Trophoblast cell (in vitro differentiated cells and primary cell): ENCODE results near the gene BTBD9.

Experiments
- DNase-seq, 2 donors: peaks; one replicate each; pipeline ENCODE4 v3.0.0-alpha.2; 2016
- H2AFZ ChIP-seq: 2 replicates; pipeline ENCODE4 v1.6.1; 2013; ENCODE audit warnings: low read length, moderate library complexity, mild to moderate bottlenecking; ENCODE audit not compliant: insufficient read depth, poor library complexity
- H2AK5ac ChIP-seq: 2 replicates; pipeline ENCODE4 v1.6.1; 2013; ENCODE audit warnings: mild to moderate bottlenecking, low read length
- H2BK120ac ChIP-seq: 2 replicates; pipeline ENCODE4 v1.6.1; 2013; ENCODE audit warnings: low read length, mild to moderate bottlenecking, moderate library complexity; ENCODE audit not compliant: insufficient read depth, poor library complexity
- H2BK12ac ChIP-seq: 2 replicates; pipeline ENCODE4 v1.6.1; 2013; ENCODE audit warnings: mild to moderate bottlenecking, low read length, moderate library complexity
- H2BK5ac ChIP-seq: 2 replicates; pipeline ENCODE4 v1.6.1; 2013; ENCODE audit warnings: low read length, low read depth, moderate library complexity, mild to moderate bottlenecking; ENCODE audit not compliant: poor library complexity
- H3K14ac ChIP-seq: 2 replicates; pipeline ENCODE4 v1.6.1; 2013; ENCODE audit warnings: mild to moderate bottlenecking, low read length
- H3K18ac ChIP-seq: 2 replicates; pipeline ENCODE4 v1.6.1; 2013; ENCODE audit warnings: mild to moderate bottlenecking, low read length
- H3K23ac ChIP-seq: 2 replicates; pipeline ENCODE4 v1.6.1; 2013; ENCODE audit warnings: low read length
- H3K27ac ChIP-seq: 2 replicates; pipeline ENCODE4 v1.5.1; 2013; ENCODE audit warnings: low read depth, mild to moderate bottlenecking, inconsistent platforms, low read length, moderate library complexity
- H3K27me3 ChIP-seq: 2 replicates; pipeline ENCODE4 v1.6.1; 2013; ENCODE audit warnings: inconsistent platforms, mild to moderate bottlenecking, low read length, moderate library complexity; ENCODE audit not compliant: insufficient read depth
- H3K36me3 ChIP-seq, 2 experiments: 1 replicate in 1 of 2; 2 replicates in 1 of 2; pipeline ENCODE4 v1.6.1; 2013; ENCODE audit warnings: low read length in 2 of 2, mild to moderate bottlenecking in 2 of 2, moderate library complexity in 1 of 2; ENCODE audit not compliant: insufficient read depth in 2 of 2, control insufficient read depth in 1 of 2
- H3K4ac ChIP-seq: 2 replicates; pipeline ENCODE4 v1.6.1; 2013; ENCODE audit warnings: low read depth, mild to moderate bottlenecking, low read length, moderate library complexity
- H3K4me1 ChIP-seq, 2 experiments: 1 replicate in 1 of 2; 2 replicates in 1 of 2; pipeline ENCODE4 v1.6.1; 2013; ENCODE audit warnings: low read length in 2 of 2, mild to moderate bottlenecking in 2 of 2, moderate library complexity in 1 of 2; ENCODE audit not compliant: insufficient read depth in 2 of 2, control insufficient read depth in 1 of 2
- H3K4me2 ChIP-seq: 2 replicates; pipeline ENCODE4 v1.6.1; 2013; ENCODE audit warnings: inconsistent platforms, mild to moderate bottlenecking, low read length, moderate library complexity
- H3K4me3 ChIP-seq: 2 replicates; pipeline ENCODE4 v1.5.1; 2013; ENCODE audit warnings: mild to moderate bottlenecking, low read depth, low read length, inconsistent platforms
- H3K79me1 ChIP-seq: one replicate; pipeline ENCODE4 v1.6.1; 2013; ENCODE audit warnings: low read length
- H3K79me2 ChIP-seq: 2 replicates; pipeline ENCODE4 v1.6.1; 2013; ENCODE audit warnings: low read length, mild to moderate bottlenecking; ENCODE audit not compliant: control insufficient read depth, insufficient read depth, poor library complexity
- H3K9ac ChIP-seq: 2 replicates; pipeline ENCODE4 v1.6.1; 2013; ENCODE audit warnings: mild to moderate bottlenecking, low read length
- H3K9me3 ChIP-seq: 2 replicates; pipeline ENCODE4 v1.6.1; 2013; ENCODE audit warnings: low read depth, mild to moderate bottlenecking, control low read depth, inconsistent platforms, low read length; ENCODE audit not compliant: insufficient read depth
- H4K12ac ChIP-seq: 2 replicates; pipeline ENCODE4 v1.6.1; 2013; ENCODE audit warnings: low read depth, mild to moderate bottlenecking, low read length, moderate library complexity
- H4K8ac ChIP-seq: 2 replicates; pipeline ENCODE4 v1.6.1; 2013; ENCODE audit warnings: low read depth, mild to moderate bottlenecking, low read length, moderate library complexity
- H4K91ac ChIP-seq: one replicate; pipeline ENCODE4 v1.6.1; 2013; ENCODE audit warnings: low read depth, mild to moderate bottlenecking, low read length, moderate library complexity
- WGBS: extraction: QIAGEN DNeasy Blood & Tissue Kit; methylation state at CpG from one replicate; pipeline ENCODE4 v1.1.7; 2013; ENCODE audit warnings: missing lambda C conversion rate; ENCODE audit not compliant: insufficient read length, insufficient coverage; ENCODE audit errors: extremely low coverage; 5-methylcytosine and 5-hydroxymethylcytosine counted together

Gene BTBD9

GRCh38 chr6:38604700-38605099, 35.0 kb downstream of the BTBD9 start:
- no peaks in the 10 kb centered on the region for H3K79me2 ChIP-seq
- no peak overlapping the region for H4K91ac ChIP-seq
- H3K23ac ChIP-seq: no peak overlapping the region
- no peak overlapping the region for H3K9ac ChIP-seq
- no peak overlapping the region for H4K12ac ChIP-seq
- H3K4ac ChIP-seq: no peak overlapping the region
- H2BK12ac ChIP-seq: no peak overlapping the region
- H3K27ac ChIP-seq: no peak overlapping the region
- H3K14ac ChIP-seq: no peak overlapping the region
- H3K79me1 ChIP-seq: no peaks in the 10 kb centered on the region
- no peak overlapping the region for H2AK5ac ChIP-seq
- no peak overlapping the region for H3K4me3 ChIP-seq
- H2AFZ ChIP-seq: no peak overlapping the region
- H2BK120ac ChIP-seq: no peak overlapping the region
- no peak overlapping the region for H3K4me2 ChIP-seq
- no peaks in the 10 kb centered on the region for H3K9me3 ChIP-seq
- no peaks in the 10 kb centered on the region for H3K4me1 ChIP-seq
- no CpG with 5 or more reads among the region's 2 CpGs for WGBS
- no peak overlapping the region for H3K18ac ChIP-seq
- no peak overlapping the region for H4K8ac ChIP-seq
- H3K27me3 ChIP-seq: no peaks in the 10 kb centered on the region
- DNase-seq: no peak
- no peaks in the 10 kb centered on the region for H3K36me3 ChIP-seq
- H2BK5ac ChIP-seq: no peak overlapping the region

DNA sequence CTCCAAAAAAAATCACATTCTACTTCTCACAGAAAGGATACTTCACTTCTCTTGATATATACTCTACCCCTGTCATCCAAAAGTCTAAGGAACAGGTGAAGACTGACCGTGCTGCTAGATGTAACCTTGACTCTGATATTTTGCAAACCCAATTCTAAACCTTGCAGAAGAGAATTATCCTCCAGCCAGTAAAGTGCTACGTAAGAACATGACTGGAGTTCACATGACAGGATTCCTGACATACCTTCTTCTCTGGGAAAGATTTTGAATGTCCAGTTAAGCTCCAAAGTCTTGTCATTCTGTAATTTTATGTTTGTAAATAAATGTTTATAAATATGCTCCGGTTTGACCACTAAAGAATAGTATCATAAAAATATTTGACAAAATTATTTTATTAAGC, 35.8 kb downstream of the BTBD9 start:
- WGBS: no CpG with 5 or more reads among the region's 3 CpGs

DNA sequence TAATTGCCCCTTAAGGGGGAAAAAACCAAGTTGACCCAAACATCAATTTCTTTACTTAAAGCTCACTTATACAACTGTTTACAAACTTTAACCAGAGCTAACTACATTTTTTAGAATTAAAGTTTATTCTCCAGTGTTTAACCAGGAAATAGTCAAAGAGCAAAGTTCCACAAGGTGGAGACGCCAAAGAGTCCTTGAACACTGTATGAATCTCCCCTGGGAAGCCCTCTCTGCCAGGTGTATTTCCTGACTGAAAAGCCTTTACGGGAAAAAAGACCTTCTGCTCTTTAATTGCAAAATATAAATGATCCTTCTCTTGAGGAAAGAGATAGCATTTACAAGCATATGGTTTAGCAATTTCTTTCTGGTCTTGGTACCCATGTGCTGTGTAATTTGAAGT, 36.2 kb downstream of the BTBD9 start:
- Histone ChIP-seq H4K12ac (no peak overlapping the region), H2BK120ac (no peak overlapping the region), H2BK5ac (no peak overlapping the region), H4K8ac (no peak overlapping the region), H3K4me3 (no peak overlapping the region), H3K27ac (no peak overlapping the region), H4K91ac (no peak overlapping the region), H2AK5ac (no peak overlapping the region), H3K4me2 (no peak overlapping the region), H3K79me2 (no peaks in the 10 kb centered on the region), H3K27me3 (no peaks in the 10 kb centered on the region), H3K18ac (no peak overlapping the region), H3K36me3 (no peaks in the 10 kb centered on the region), H3K9me3 (no peaks in the 10 kb centered on the region), H2AFZ (no peak overlapping the region), H3K14ac (no peak overlapping the region), H3K9ac (no peak overlapping the region), H3K4ac (no peak overlapping the region), H3K23ac (no peak overlapping the region), H3K79me1 (no peaks in the 10 kb centered on the region), H3K4me1 (no peaks in the 10 kb centered on the region), H2BK12ac (no peak overlapping the region)
- WGBS: no CpG with 5 or more reads among the region's 2 CpGs
- DNase-seq: no peak

More for the DNA sequence above, 35.8 kb downstream of the BTBD9 start:
- Histone ChIP-seq H2AFZ (no peak overlapping the region), H3K4me3 (no peak overlapping the region), H4K8ac (no peak overlapping the region), H3K9ac (no peak overlapping the region), H3K9me3 (no peaks in the 10 kb centered on the region), H3K18ac (no peak overlapping the region), H3K27ac (no peak overlapping the region), H3K4ac (no peak overlapping the region), H3K4me1 (no peaks in the 10 kb centered on the region), H3K79me1 (no peaks in the 10 kb centered on the region), H3K27me3 (no peaks in the 10 kb centered on the region), H3K4me2 (no peak overlapping the region), H2BK5ac (no peak overlapping the region), H3K79me2 (no peaks in the 10 kb centered on the region), H4K12ac (no peak overlapping the region), H2BK12ac (no peak overlapping the region), H4K91ac (no peak overlapping the region), H2BK120ac (no peak overlapping the region), H2AK5ac (no peak overlapping the region), H3K36me3 (no peaks in the 10 kb centered on the region), H3K23ac (no peak overlapping the region), H3K14ac (no peak overlapping the region)
- DNase-seq: peak in 1 of 2 donors; percentile 46

DNA sequence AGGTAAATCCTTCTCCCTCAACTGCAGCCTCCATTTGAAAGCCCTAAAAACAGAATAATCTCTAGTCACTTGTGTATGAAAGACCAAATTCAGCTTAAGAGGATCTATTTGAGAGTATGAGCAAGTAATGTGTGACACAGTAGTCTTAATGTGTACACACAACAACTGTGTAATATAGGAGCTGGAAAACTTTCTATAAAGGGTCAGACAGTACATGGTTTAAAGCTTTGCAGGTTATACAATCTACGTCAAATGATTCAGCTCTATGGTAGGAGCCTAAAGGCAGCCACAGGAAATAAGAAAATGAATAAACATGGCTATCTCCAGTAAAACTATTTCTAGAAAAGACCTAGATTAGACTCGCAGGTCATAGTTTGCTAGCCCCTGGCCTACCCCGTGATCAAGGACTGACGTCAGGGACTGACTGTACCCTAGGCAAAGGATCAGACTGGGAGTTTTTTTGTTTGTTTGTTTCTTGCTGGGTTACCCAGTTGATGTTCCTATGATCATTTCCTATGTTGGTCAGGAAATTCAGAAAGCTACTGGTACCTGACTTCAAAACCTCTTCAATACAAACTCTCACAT, 39.7 kb downstream of the BTBD9 start:
- no peak overlapping the region for H2AK5ac ChIP-seq
- H3K4ac ChIP-seq: no peak overlapping the region
- H3K27ac ChIP-seq: no peak overlapping the region
- no peaks in the 10 kb centered on the region for H3K9me3 ChIP-seq
- peaks cover 0 to 2% of the 10 kb centered on the region in 2 experiments for H3K36me3 ChIP-seq
- no peak overlapping the region for H3K18ac ChIP-seq
- no peak for DNase-seq
- H3K23ac ChIP-seq: no peak overlapping the region
- no peak overlapping the region for H4K91ac ChIP-seq
- no peak overlapping the region for H3K9ac ChIP-seq
- no peaks in the 10 kb centered on the region for H3K27me3 ChIP-seq
- H3K79me2 ChIP-seq: no peaks in the 10 kb centered on the region
- no peak overlapping the region for H2BK5ac ChIP-seq
- WGBS: no CpG with 5 or more reads among the region's 4 CpGs
- H3K4me3 ChIP-seq: no peak overlapping the region
- H3K14ac ChIP-seq: no peak overlapping the region
- H4K12ac ChIP-seq: no peak overlapping the region
- no peak overlapping the region for H2BK120ac ChIP-seq
- no peak overlapping the region for H2AFZ ChIP-seq
- no peak overlapping the region for H4K8ac ChIP-seq
- H2BK12ac ChIP-seq: no peak overlapping the region
- H3K4me2 ChIP-seq: no peak overlapping the region
- H3K4me1 ChIP-seq: no peaks in the 10 kb centered on the region
- H3K79me1 ChIP-seq: no peaks in the 10 kb centered on the region
